Right atrium auricular region (tissue), 2 donors: ENCODE measurements around the gene ITGA6. TPM values are rescaled to one million over a fixed set of nuclear protein-coding genes. Genes with fewer than 3 reads are reported as not detected.

Source experiments
- DNase-seq: peaks from one replicate; pipeline ENCODE4 v3.0.0-alpha.2; 2019; ENCODE audit warnings: low spot score
- H3K27ac ChIP-seq, 2 donors: fragments of 200-600 bp; sonication (generic); 1 replicate in 1 of 2; 2 replicates in 1 of 2; pipeline ENCODE4 v1.5.1; 2016 to 2019
- H3K27me3 ChIP-seq, 2 donors: fragments of 200-600 bp; sonication (generic); one replicate each; pipeline versions ENCODE4 v1.5.1 to v1.6.0; 2017 to 2019
- H3K36me3 ChIP-seq: fragments of 200-600 bp; sonication (generic); one replicate; pipeline ENCODE4 v1.5.1; 2016
- H3K4me1 ChIP-seq, 2 donors: fragments of 200-600 bp; sonication (generic); one replicate each; pipeline versions ENCODE4 v1.5.1 to v1.6.0; 2017 to 2019
- H3K4me3 ChIP-seq, 2 donors: fragments of 200-600 bp; sonication (generic); 1 replicate in 1 of 2; 2 replicates in 1 of 2; pipeline ENCODE4 v1.5.1; 2017 to 2019; ENCODE audit warnings: mild to moderate bottlenecking in 1 of 2, moderate library complexity in 1 of 2
- H3K9me3 ChIP-seq, 2 donors: fragments of 200-600 bp; sonication (generic); one replicate each; pipeline ENCODE4 v1.5.1; 2019
- CTCF ChIP-seq, 2 donors: fragments of 200-600 bp; sonication (generic); IDR thresholded peaks; one replicate each; pipeline ENCODE4 v1.5.1; 2019; ENCODE audit warnings: antibody characterized with exemption in 2 of 2
- total RNA-seq, 2 donors: library from RNA; depleted of rRNA; stranded (reverse); fragments of >200 nt; gene quantifications; one replicate each; pipeline ENCODE4 v1.1.0, GENCODE V29; 2016

Gene ITGA6
- total RNA-seq, 2 donors from 2014 or later: 31.2 to 54.3 TPM

- Histone ChIP-seq H3K4me1 (no peaks in the 10 kb centered on the region), H3K9me3 (no peaks in the 10 kb centered on the region), H3K27ac (no peak overlapping the region), H3K36me3 (no peaks in the 10 kb centered on the region), H3K4me3 (no peak overlapping the region), H3K27me3 (no peaks in the 10 kb centered on the region)
- no peak for DNase-seq
- no peak for TF ChIP-seq CTCF (IDR thresholded peaks at IDR 0.05)
These were observed 45.8 kb downstream of the ITGA6 start for GRCh38 chr2:172473167-172473566.

- Histone ChIP-seq H3K36me3 (no peaks in the 10 kb centered on the region), H3K4me3 (no peak overlapping the region), H3K27ac (no peak overlapping the region), H3K27me3 (no peaks in the 10 kb centered on the region), H3K9me3 (no peaks in the 10 kb centered on the region), H3K4me1 (peaks cover 0 to 18% of the 10 kb centered on the region in 2 donors)
- TF ChIP-seq CTCF (IDR thresholded peaks at IDR 0.05): no peak
- DNase-seq: no peak
These were observed 51.0 kb downstream of the ITGA6 start for GRCh38 chr2:172478353-172478752.

GRCh38 chr2:172480301-172481218 lies 53.2 kb downstream of the ITGA6 start:
- H3K36me3 ChIP-seq: no peaks in the 10 kb centered on the region

GRCh38 chr2:172481507-172482262 lies 54.3 kb downstream of the ITGA6 start:
- H3K36me3 ChIP-seq: no peaks in the 10 kb centered on the region

More at GRCh38 chr2:172480301-172481218, 53.2 kb downstream of the ITGA6 start:
- Histone ChIP-seq H3K27ac (peak overlapping the region in 1 of 2 donors; percentile 30), H3K9me3 (no peaks in the 10 kb centered on the region), H3K27me3 (no peaks in the 10 kb centered on the region), H3K4me1 (peaks cover 0 to 18% of the 10 kb centered on the region in 2 donors), H3K4me3 (no peak overlapping the region)
- no peak for TF ChIP-seq CTCF (IDR thresholded peaks at IDR 0.05)
- DNase-seq: no peak

GRCh38 chr2:172484253-172484652 lies 56.9 kb downstream of the ITGA6 start:
- Histone ChIP-seq H3K4me3 (no peak overlapping the region), H3K9me3 (no peaks in the 10 kb centered on the region), H3K27me3 (no peaks in the 10 kb centered on the region), H3K27ac (no peak overlapping the region), H3K4me1 (peaks cover 0 to 18% of the 10 kb centered on the region in 2 donors), H3K36me3 (peaks cover 23% of the 10 kb centered on the region)
- DNase-seq: no peak
- TF ChIP-seq CTCF (IDR thresholded peaks at IDR 0.05): peak in 1 of 2 donors; percentile 46

More at GRCh38 chr2:172481507-172482262, 54.3 kb downstream of the ITGA6 start:
- TF ChIP-seq CTCF (IDR thresholded peaks at IDR 0.05): no peak
- Histone ChIP-seq H3K9me3 (no peaks in the 10 kb centered on the region), H3K27ac (no peak overlapping the region), H3K4me3 (no peak overlapping the region), H3K4me1 (peaks cover 0 to 18% of the 10 kb centered on the region in 2 donors), H3K27me3 (no peaks in the 10 kb centered on the region)
- no peak for DNase-seq
